Stimulated activated naive B cell treated with anti-CD40 and anti-IgM and Interleukin-4, amounts not matched to agents 10 μg/mL and 1 μg/mL and 100 μg/mL, for 72 hours (primary cell): ENCODE data around the gene NOP53.
"Not testable (repeated sequence)": the region's sequence is repeated elsewhere in the genome, so short reads cannot be mapped to it uniquely, and the experiment has no call there.

ENCODE experiments used
- ATAC-seq, 2 donors: fragments of 150-1000 bp; cut with Tn5 transposase; replicated peaks; 2 replicates each; pipeline ENCODE4 v1.10.0; 2021; ENCODE audit warnings: moderate library complexity in 1 of 2
- DNase-seq: peaks from one replicate; pipeline ENCODE4 v3.0.0; 2021
- H3K27ac Mint-ChIP-seq: one replicate; pipeline ENCODE4 v1.8.0; 2022; ENCODE audit warnings: mild to moderate bottlenecking, mixed read lengths
- H3K27me3 Mint-ChIP-seq, 2 donors: one replicate each; pipeline ENCODE4 v1.8.0; 2022; ENCODE audit warnings: mixed read lengths in 2 of 2
- H3K36me3 Mint-ChIP-seq, 2 donors: one replicate each; pipeline ENCODE4 v1.8.0; 2022; ENCODE audit warnings: mixed read lengths in 2 of 2, mild to moderate bottlenecking in 1 of 2
- H3K4me1 Mint-ChIP-seq, 2 donors: one replicate each; pipeline ENCODE4 v1.8.0; 2022; ENCODE audit warnings: mixed read lengths in 2 of 2, mild to moderate bottlenecking in 1 of 2
- H3K4me3 Mint-ChIP-seq, 2 donors: one replicate each; pipeline ENCODE4 v1.8.0; 2022; ENCODE audit warnings: mild to moderate bottlenecking in 2 of 2, mixed read lengths in 2 of 2, moderate library complexity in 1 of 2
- H3K9me3 Mint-ChIP-seq, 2 donors: one replicate each; pipeline ENCODE4 v1.8.0; 2022; ENCODE audit warnings: mixed read lengths in 2 of 2, mild to moderate bottlenecking in 1 of 2

Gene NOP53

GRCh38 chr19:47766670-47767069 is 21.3 kb downstream of the NOP53 start:
- H3K4me1 Mint-ChIP-seq = peaks cover 8 to 9% of the 10 kb centered on the region in 2 donors
- H3K36me3 Mint-ChIP-seq = peaks cover 2 to 3% of the 10 kb centered on the region in 2 donors
- no peak overlapping the region for H3K27ac Mint-ChIP-seq
- ATAC-seq (no peak), DNase-seq (no peak)
- no peak overlapping the region for H3K4me3 Mint-ChIP-seq
- H3K9me3 Mint-ChIP-seq = peaks cover 0 to 2% of the 10 kb centered on the region in 2 donors
- H3K27me3 Mint-ChIP-seq = no peaks in the 10 kb centered on the region

GRCh38 chr19:47767349-47767748 is 22.0 kb downstream of the NOP53 start:
- Mint-ChIP-seq H3K9me3 (peaks cover 0 to 2% of the 10 kb centered on the region in 2 donors), H3K4me3 (no peak overlapping the region), H3K4me1 (peaks cover 2 to 7% of the 10 kb centered on the region in 2 donors), H3K27ac (no peak overlapping the region), H3K36me3 (peaks cover 2 to 3% of the 10 kb centered on the region in 2 donors), H3K27me3 (no peaks in the 10 kb centered on the region)
- DNase-seq = no peak
- ATAC-seq = no peak

GRCh38 chr19:47768604-47769003 is 23.3 kb downstream of the NOP53 start:
- Mint-ChIP-seq H3K27ac (no peak overlapping the region), H3K36me3 (peaks cover 0 to 2% of the 10 kb centered on the region in 2 donors), H3K9me3 (peaks cover 0 to 2% of the 10 kb centered on the region in 2 donors), H3K4me3 (no peak overlapping the region), H3K27me3 (no peaks in the 10 kb centered on the region), H3K4me1 (peaks cover 0 to 7% of the 10 kb centered on the region in 2 donors)
- ATAC-seq (no peak), DNase-seq (no peak)

DNA sequence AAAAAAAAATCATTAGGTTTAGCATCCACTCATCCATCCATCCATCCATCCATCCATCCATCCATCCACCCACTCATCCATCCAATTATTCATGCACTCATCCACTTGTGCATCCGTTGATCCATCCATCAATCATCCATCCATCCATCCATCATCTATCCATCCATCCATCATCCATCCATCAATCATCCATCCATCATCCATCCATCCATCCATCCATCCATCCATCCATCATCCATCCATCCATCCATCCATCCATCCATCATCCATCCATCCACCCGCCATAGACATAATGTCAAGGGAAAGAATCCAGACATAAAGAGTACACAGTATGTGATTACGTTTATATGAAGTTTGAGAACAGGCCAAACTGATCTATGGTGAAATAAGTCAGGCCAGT is 24.2 kb downstream of the NOP53 start:
- H3K36me3 Mint-ChIP-seq = peaks cover 0 to 2% of the 10 kb centered on the region in 2 donors
- no peak for DNase-seq
- peaks cover 0 to 7% of the 10 kb centered on the region in 2 donors for H3K4me1 Mint-ChIP-seq

DNA sequence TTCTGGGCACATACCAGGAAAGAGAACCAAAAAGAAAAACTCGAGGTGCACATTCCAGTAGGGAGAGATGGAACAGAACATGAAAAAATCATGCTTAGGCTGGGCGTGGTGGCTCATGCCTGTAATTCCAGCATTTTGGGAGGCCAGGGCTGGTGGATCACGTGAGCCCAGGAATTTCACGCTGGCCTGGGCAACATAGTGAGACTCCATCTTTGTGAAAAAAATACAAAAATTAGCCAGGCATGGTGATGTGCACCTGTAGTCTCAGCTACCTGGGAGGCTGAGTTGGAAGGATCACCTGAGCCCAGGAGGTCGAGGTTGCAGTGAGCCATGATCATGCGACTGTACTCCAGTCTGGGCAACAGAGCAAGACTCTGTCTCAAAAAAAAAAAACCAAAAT is 25.9 kb downstream of the NOP53 start:
- ATAC-seq, H3K27ac Mint-ChIP-seq, H3K4me3 Mint-ChIP-seq, H3K9me3 Mint-ChIP-seq, H3K36me3 Mint-ChIP-seq, H3K27me3 Mint-ChIP-seq, DNase-seq, H3K4me1 Mint-ChIP-seq: not testable (repeated sequence)

More for the DNA sequence above, 24.2 kb downstream of the NOP53 start:
- Mint-ChIP-seq H3K27ac (no peak overlapping the region), H3K4me3 (no peak overlapping the region), H3K9me3 (peaks cover 0 to 2% of the 10 kb centered on the region in 2 donors), H3K27me3 (no peaks in the 10 kb centered on the region)
- no peak for ATAC-seq

GRCh38 chr19:47776568-47776967 is 31.2 kb downstream of the NOP53 start:
- Mint-ChIP-seq H3K4me3 (no peak overlapping the region), H3K27ac (no peak overlapping the region), H3K27me3 (no peaks in the 10 kb centered on the region)

GRCh38 chr19:47777245-47778048 is 32.1 kb downstream of the NOP53 start:
- DNase-seq, ATAC-seq, H3K27me3 Mint-ChIP-seq, H3K9me3 Mint-ChIP-seq: not testable (repeated sequence)
- H3K36me3 Mint-ChIP-seq = peaks cover 17 to 23% of the 10 kb centered on the region in 2 donors
- H3K4me3 Mint-ChIP-seq = peak overlapping the region; percentile 96 to 98
- H3K27ac Mint-ChIP-seq = peak overlapping the region; percentile 99
- peaks cover 16 to 31% of the 10 kb centered on the region in 2 donors for H3K4me1 Mint-ChIP-seq

More at GRCh38 chr19:47776568-47776967, 31.2 kb downstream of the NOP53 start:
- Mint-ChIP-seq H3K36me3 (peaks cover 12 to 14% of the 10 kb centered on the region in 2 donors), H3K4me1 (peaks cover 14 to 26% of the 10 kb centered on the region in 2 donors), H3K9me3 (no peaks in the 10 kb centered on the region)
- DNase-seq = no peak
- ATAC-seq = no peak

DNA sequence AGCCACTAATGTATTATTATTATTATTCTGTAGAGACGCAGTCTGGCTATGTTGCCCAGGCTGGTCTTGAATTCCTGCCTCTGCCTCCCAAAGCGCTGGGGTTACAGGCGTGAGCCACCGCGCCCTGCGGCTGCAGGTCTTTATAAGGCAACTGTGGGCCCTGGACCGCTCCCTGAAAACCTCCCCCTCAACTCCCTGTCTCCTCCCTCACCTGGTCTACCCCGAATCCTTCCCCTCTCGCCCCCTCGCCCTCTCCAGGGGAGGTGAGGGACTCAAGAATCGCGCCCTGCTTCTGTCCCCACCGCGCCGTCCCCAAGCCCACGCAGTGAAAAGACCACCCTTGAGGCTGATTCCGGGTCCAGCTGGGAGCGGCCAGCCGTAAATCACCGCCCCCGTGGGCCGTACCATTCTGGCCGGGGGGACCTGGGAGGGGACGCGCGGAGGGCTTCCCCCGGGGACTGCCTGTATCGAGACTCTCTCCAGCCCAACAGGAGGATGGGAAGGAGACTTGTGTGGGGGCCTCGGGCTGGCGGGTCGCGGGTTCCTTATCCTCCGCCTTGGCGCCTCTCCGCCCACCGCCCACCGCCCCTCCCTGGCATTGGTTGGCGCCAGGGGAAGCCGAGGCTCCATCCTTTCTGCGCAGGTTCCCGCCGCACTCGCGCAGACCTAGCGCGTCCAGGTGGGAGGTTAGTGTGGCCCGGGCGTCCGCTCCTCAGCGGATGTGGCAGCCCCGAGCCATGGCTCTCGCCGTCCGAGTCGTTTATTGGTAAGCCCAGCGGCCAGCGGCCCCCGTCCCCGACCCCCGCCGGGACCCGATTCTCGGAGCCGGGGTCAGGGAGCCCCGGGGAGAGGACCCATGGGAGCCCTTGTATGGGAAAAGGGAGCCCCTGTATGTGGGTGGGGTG is 33.0 kb downstream of the NOP53 start, which contains the start of gene SELENOW:
Gene SELENOW (plus strand): TSS at position 655 of the 905 bp plus-strand sequence. CDS start 83 bp downstream, at position 738.
- Mint-ChIP-seq H3K4me1 (peaks cover 16 to 31% of the 10 kb centered on the region in 2 donors), H3K4me3 (peak within 1 kb of the TSS; percentile 96 to 98), H3K36me3 (peaks cover 21 to 27% of the 10 kb centered on the region in 2 donors), H3K9me3 (no peaks in the 10 kb centered on the region), H3K27ac (peak within 1 kb of the TSS; percentile 99), H3K27me3 (no peaks in the 10 kb centered on the region)
- peak; percentile 96 to 97 for ATAC-seq
- peak; percentile 77 for DNase-seq

DNA sequence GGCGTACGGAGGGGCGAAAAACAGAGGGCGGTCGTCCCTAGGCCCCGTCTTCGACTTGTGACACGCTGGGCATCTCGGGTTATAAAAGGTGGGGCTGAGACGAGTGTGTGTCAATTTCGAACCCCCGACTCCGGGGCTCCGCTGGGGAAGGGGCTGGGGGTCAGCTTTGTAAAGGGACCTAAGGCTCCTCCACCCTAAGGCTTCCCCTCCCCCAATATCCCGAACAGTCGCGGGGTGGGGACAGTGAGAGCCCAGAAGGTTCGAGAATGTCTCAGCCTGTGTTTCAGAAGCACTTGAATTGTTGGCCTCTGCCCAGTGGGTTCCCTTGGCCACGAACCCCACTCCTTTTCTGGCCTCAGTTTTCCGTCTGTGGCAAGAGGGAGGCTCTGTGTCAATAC is 33.6 kb downstream of the NOP53 start:
- no peaks in the 10 kb centered on the region for H3K9me3 Mint-ChIP-seq
- ATAC-seq (peak; percentile 5 to 12), DNase-seq (no peak)
- peaks cover 21 to 30% of the 10 kb centered on the region in 2 donors for H3K36me3 Mint-ChIP-seq
- H3K4me3 Mint-ChIP-seq = peak overlapping the region; percentile 96 to 98
- H3K27ac Mint-ChIP-seq = peak overlapping the region; percentile 99
- no peaks in the 10 kb centered on the region for H3K27me3 Mint-ChIP-seq
- peaks cover 16 to 31% of the 10 kb centered on the region in 2 donors for H3K4me1 Mint-ChIP-seq

DNA sequence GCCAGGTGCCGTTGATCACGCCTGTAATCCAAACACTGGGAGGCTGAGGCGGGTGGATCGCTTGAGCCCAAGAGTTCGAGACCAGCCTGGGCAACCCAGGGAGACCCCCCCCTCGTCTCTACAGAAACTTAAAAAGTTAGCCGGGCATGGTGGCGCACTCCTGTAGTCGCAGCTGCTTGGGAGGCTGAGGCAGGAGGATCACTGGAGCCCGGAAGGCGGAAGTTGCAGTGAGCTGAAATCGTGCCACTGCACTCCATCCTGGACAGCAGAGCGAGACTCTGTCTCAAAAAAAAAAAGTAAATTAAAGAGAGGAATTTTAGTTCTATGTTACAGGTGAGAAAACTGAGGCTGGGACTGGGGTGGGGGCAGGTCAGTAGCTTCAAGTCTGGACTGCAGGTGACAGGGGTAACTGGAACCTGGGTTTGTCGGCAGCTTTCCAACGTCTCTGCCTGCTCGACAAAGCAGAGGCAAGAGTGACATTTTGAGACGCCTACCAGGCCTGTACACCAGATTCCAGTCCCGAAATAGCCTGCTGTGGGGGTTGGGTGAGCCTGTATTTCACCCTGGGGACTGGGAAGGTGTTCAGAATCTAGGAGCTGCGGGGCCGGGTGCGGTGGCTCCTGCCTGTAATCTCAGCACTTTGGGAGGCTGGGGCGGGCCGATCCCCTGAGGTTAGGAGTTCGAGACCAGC is 34.3 kb downstream of the NOP53 start:
- H3K4me3 Mint-ChIP-seq = peak overlapping the region; percentile 96 to 98
- H3K27me3 Mint-ChIP-seq = no peaks in the 10 kb centered on the region
- peaks cover 29 to 38% of the 10 kb centered on the region in 2 donors for H3K36me3 Mint-ChIP-seq
- DNase-seq (no peak), ATAC-seq (no peak)
- H3K27ac Mint-ChIP-seq = peak overlapping the region; percentile 99
- no peaks in the 10 kb centered on the region for H3K9me3 Mint-ChIP-seq
- peaks cover 18 to 31% of the 10 kb centered on the region in 2 donors for H3K4me1 Mint-ChIP-seq

- H3K9me3 Mint-ChIP-seq = no peaks in the 10 kb centered on the region
- H3K27me3 Mint-ChIP-seq = no peaks in the 10 kb centered on the region
- peak overlapping the region; percentile 96 to 98 for H3K4me3 Mint-ChIP-seq
- DNase-seq = no peak
- peak overlapping the region; percentile 99 for H3K27ac Mint-ChIP-seq
- no peak for ATAC-seq
- peaks cover 18 to 31% of the 10 kb centered on the region in 2 donors for H3K4me1 Mint-ChIP-seq
- H3K36me3 Mint-ChIP-seq = peaks cover 29 to 38% of the 10 kb centered on the region in 2 donors
Observed at GRCh38 chr19:47780215-47780551, 34.8 kb downstream of the NOP53 start.

DNA sequence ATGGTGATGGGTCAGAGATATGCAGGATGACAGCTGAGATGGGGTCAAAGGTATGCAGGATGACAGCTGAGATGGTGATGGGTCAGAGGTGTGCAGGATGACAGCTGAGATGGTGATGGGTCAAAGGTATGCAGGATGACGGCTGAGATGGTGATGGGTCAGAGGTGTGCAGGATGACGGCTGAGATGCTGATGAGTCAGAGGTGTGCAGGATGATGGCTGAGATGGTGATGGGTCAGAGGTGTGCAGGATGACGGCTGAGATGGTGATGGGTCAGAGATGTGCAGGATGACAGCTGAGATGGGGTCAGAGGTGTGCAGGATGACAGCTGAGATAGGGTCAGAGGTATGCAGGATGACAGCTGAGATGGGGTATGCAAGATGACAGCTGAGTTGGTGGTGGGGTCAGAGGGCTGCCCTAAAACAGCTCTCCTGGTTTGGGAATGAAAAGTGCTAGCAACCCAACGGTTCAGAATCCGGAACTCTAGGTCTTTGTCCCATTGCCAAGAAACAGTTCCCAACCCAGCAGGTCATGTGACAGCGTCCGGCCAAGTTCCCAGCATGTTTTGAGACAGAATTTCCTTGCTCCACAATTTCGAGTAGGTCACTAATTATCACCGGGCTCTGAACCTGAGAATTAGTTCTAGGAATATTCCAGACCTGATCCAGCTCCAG is 36.4 kb downstream of the NOP53 start:
- H3K36me3 Mint-ChIP-seq = peaks cover 29 to 43% of the 10 kb centered on the region in 2 donors
- no peak overlapping the region for H3K27ac Mint-ChIP-seq
- no peaks in the 10 kb centered on the region for H3K27me3 Mint-ChIP-seq
- H3K9me3 Mint-ChIP-seq = no peaks in the 10 kb centered on the region
- DNase-seq (no peak), ATAC-seq (no peak)
- H3K4me1 Mint-ChIP-seq = peaks cover 18 to 31% of the 10 kb centered on the region in 2 donors
- no peak overlapping the region for H3K4me3 Mint-ChIP-seq

- no peak overlapping the region for H3K27ac Mint-ChIP-seq
- DNase-seq = no peak
- peaks cover 9 to 16% of the 10 kb centered on the region in 2 donors for H3K4me1 Mint-ChIP-seq
- no peak for ATAC-seq
- no peak overlapping the region for H3K4me3 Mint-ChIP-seq
- no peaks in the 10 kb centered on the region for H3K9me3 Mint-ChIP-seq
- peaks cover 17 to 29% of the 10 kb centered on the region in 2 donors for H3K36me3 Mint-ChIP-seq
- H3K27me3 Mint-ChIP-seq = peaks cover 0 to 7% of the 10 kb centered on the region in 2 donors
Observed at GRCh38 chr19:47786566-47786965, 41.2 kb downstream of the NOP53 start.
